H1 (cell line): Measurements from ENCODE around the gene PNISR. TPM values are rescaled to one million over a fixed set of nuclear protein-coding genes. Genes with fewer than 3 reads are reported as not detected.
A peak's percentile ranks its signal among the peaks of the same experiment; 100 is the strongest.

ENCODE experiments used
- CTCF ChIA-PET: fragments of 300-600 bp; sonication (Branson Sonifier 250); formaldehyde crosslinking; loops from one replicate; lab custom pipeline; 2021; ENCODE audit not compliant: partially characterized antibody; lab: Charles Lee
- POLR2A ChIA-PET: fragments of 300-600 bp; sonication (Branson Sonifier 250); formaldehyde crosslinking; loops from one replicate; lab custom pipeline; 2021; ENCODE audit warnings: inconsistent platforms; ENCODE audit not compliant: partially characterized antibody; lab: Charles Lee
- DNase-seq, 2 experiments: peaks; one replicate each; pipeline versions ENCODE4 v3.0.0 to v3.0.0-alpha.2; 2010 to 2022; ENCODE audit warnings: low spot score in 2 of 2, low read depth in 1 of 2, mixed read lengths in 1 of 2
- FAIRE-seq: peaks from 2 replicates; lab custom pipeline; 2011; peaks lifted over from hg19 to GRCh38; lab: Jason Lieb, UNC
- H2AFZ ChIP-seq: 2 replicates; pipeline ENCODE4 v1.8.1; 2012; ENCODE audit warnings: low read length, inconsistent platforms
- H2AK5ac ChIP-seq: 2 replicates; pipeline ENCODE4 v1.6.1; 2013; ENCODE audit warnings: low read depth, low read length
- H2BK120ac ChIP-seq: replicated peaks from 2 replicates; pipeline ENCODE3; 2013; ENCODE audit warnings: low read depth, low read length, inconsistent platforms
- H2BK12ac ChIP-seq: 2 replicates; pipeline ENCODE4 v1.6.1; 2013; ENCODE audit warnings: low read depth, low read length
- H2BK15ac ChIP-seq: 2 replicates; pipeline ENCODE4 v1.6.1; 2013; ENCODE audit warnings: low read length
- H2BK20ac ChIP-seq: 2 replicates; pipeline ENCODE4 v1.6.1; 2013; ENCODE audit warnings: low read length
- H2BK5ac ChIP-seq: 2 replicates; pipeline ENCODE4 v1.6.1; 2013; ENCODE audit warnings: low read depth, low read length
- H3K14ac ChIP-seq: 2 replicates; pipeline ENCODE4 v1.6.1; 2013; ENCODE audit warnings: inconsistent platforms; ENCODE audit not compliant: insufficient read length
- H3K18ac ChIP-seq: 2 replicates; pipeline ENCODE4 v1.6.1; 2013; ENCODE audit warnings: low read length; ENCODE audit errors: extremely low read depth
- H3K23ac ChIP-seq: 2 replicates; pipeline ENCODE4 v1.6.1; 2013; ENCODE audit warnings: inconsistent platforms; ENCODE audit not compliant: insufficient read length
- H3K23me2 ChIP-seq: 2 replicates; pipeline ENCODE4 v1.6.1; 2013; ENCODE audit warnings: low read depth, low read length
- H3K27ac ChIP-seq: 2 replicates; pipeline ENCODE4 v1.6.1; 2011; ENCODE audit warnings: low read depth, low read length, inconsistent platforms
- H3K27me3 ChIP-seq, 4 experiments: replicated peaks in 1 of 4; 1 replicate in 1 of 4; 2 replicates in 3 of 4; pipeline versions ENCODE4 v1.6.1 to v1.8.1; 2011 to 2013; ENCODE audit warnings: low read length in 3 of 4, mild to moderate bottlenecking in 3 of 4, inconsistent platforms in 2 of 4, mixed read lengths in 2 of 4, moderate library complexity in 1 of 4; ENCODE audit not compliant: control insufficient read depth in 3 of 4, insufficient read depth in 3 of 4; ENCODE audit errors: extremely low read depth in 1 of 4
- H3K36me3 ChIP-seq, 4 experiments: 2 replicates each; pipeline versions ENCODE4 v1.6.1 to v1.8.1; 2011 to 2013; ENCODE audit warnings: mild to moderate bottlenecking in 4 of 4, low read length in 3 of 4, moderate library complexity in 2 of 4, control low read depth in 1 of 4, inconsistent platforms in 1 of 4; ENCODE audit not compliant: insufficient read depth in 4 of 4, control insufficient read depth in 2 of 4
- H3K4ac ChIP-seq: replicated peaks from 2 replicates; pipeline ENCODE3; 2013; ENCODE audit warnings: low read length, low read depth, mixed read lengths, inconsistent platforms; ENCODE audit not compliant: insufficient read length
- H3K4me1 ChIP-seq, 4 experiments: replicated peaks in 1 of 4; 1 replicate in 1 of 4; 2 replicates in 3 of 4; pipeline versions ENCODE4 v1.6.1 to v1.8.1; 2011 to 2013; ENCODE audit warnings: low read length in 3 of 4, inconsistent platforms in 2 of 4, mixed read lengths in 1 of 4; ENCODE audit not compliant: insufficient read depth in 4 of 4, control insufficient read depth in 3 of 4
- H3K4me2 ChIP-seq, 2 experiments: 2 replicates each; pipeline versions ENCODE4 v1.6.1 to v1.8.1; 2011 to 2013; ENCODE audit warnings: low read depth in 2 of 2, low read length in 2 of 2, control low read depth in 1 of 2, inconsistent platforms in 1 of 2, mild to moderate bottlenecking in 1 of 2; ENCODE audit not compliant: insufficient read depth in 1 of 2
- H3K4me3 ChIP-seq, 4 experiments: fragments of 200-600, 300-600 bp in 1 of 4; sonication (generic), shearing (Covaris generic), sonication (Bioruptor Twin) in 1 of 4; 2 replicates each; pipeline versions ENCODE4 v1.5.1 to v1.8.1; 2011 to 2016; ENCODE audit warnings: low read length in 4 of 4, low read depth in 3 of 4, control low read depth in 2 of 4, inconsistent platforms in 2 of 4, mild to moderate bottlenecking in 2 of 4, mixed read lengths in 1 of 4, moderate library complexity in 1 of 4; ENCODE audit not compliant: insufficient read depth in 2 of 4; ENCODE audit errors: extremely low read depth in 1 of 4
- H3K56ac ChIP-seq: replicated peaks from 2 replicates; pipeline ENCODE3; 2013; ENCODE audit warnings: low read depth, mild to moderate bottlenecking, mixed read lengths, low read length, inconsistent platforms; ENCODE audit not compliant: insufficient read length
- H3K79me1 ChIP-seq: 2 replicates; pipeline ENCODE4 v1.6.1; 2013; ENCODE audit warnings: low read depth, low read length, control low read depth
- H3K79me2 ChIP-seq, 2 experiments: 2 replicates each; pipeline versions ENCODE4 v1.6.1 to v1.8.1; 2012 to 2013; ENCODE audit warnings: low read length in 2 of 2, mild to moderate bottlenecking in 2 of 2, inconsistent platforms in 1 of 2; ENCODE audit not compliant: insufficient read depth in 2 of 2, control insufficient read depth in 1 of 2
- H3K9ac ChIP-seq, 4 experiments: replicated peaks in 1 of 4; 1 replicate in 1 of 4; 2 replicates in 3 of 4; pipeline versions ENCODE4 v1.6.1 to v1.8.1; 2011 to 2013; ENCODE audit warnings: low read depth in 3 of 4, low read length in 3 of 4, control low read depth in 2 of 4, mild to moderate bottlenecking in 2 of 4, moderate library complexity in 2 of 4, inconsistent platforms in 1 of 4; ENCODE audit errors: extremely low read depth in 1 of 4
- H3K9me3 ChIP-seq, 2 experiments: 2 replicates each; pipeline versions ENCODE4 v1.6.1 to v1.8.1; 2012 to 2013; ENCODE audit warnings: mild to moderate bottlenecking in 2 of 2, moderate library complexity in 2 of 2, control low read depth in 1 of 2, inconsistent platforms in 1 of 2, low read depth in 1 of 2, low read length in 1 of 2, mixed read lengths in 1 of 2; ENCODE audit not compliant: insufficient read depth in 2 of 2
- H4K20me1 ChIP-seq, 2 experiments: replicated peaks in 1 of 2; 2 replicates each; pipeline versions ENCODE3 to v1.8.1; 2011 to 2013; ENCODE audit warnings: inconsistent platforms in 2 of 2, low read length in 2 of 2, mild to moderate bottlenecking in 1 of 2; ENCODE audit not compliant: insufficient read depth in 2 of 2, control insufficient read depth in 1 of 2
- H4K5ac ChIP-seq: 2 replicates; pipeline ENCODE4 v1.6.1; 2013; ENCODE audit warnings: low read length, low read depth, mixed read lengths, inconsistent platforms; ENCODE audit not compliant: insufficient read length
- H4K8ac ChIP-seq: 2 replicates; pipeline ENCODE4 v1.8.0; 2013; ENCODE audit warnings: mild to moderate bottlenecking, moderate library complexity, low read length, inconsistent platforms; ENCODE audit not compliant: insufficient read depth; ENCODE audit errors: extremely low read depth
- H4K91ac ChIP-seq: replicated peaks from 2 replicates; pipeline ENCODE3; 2013; ENCODE audit warnings: low read length, mixed read lengths, inconsistent platforms; ENCODE audit not compliant: insufficient read length
- BCL11A ChIP-seq, 2 experiments: IDR thresholded peaks; one replicate each; pipeline ENCODE4 v1.6.1; 2011; ENCODE audit warnings: low read depth in 2 of 2, low read length in 2 of 2, mild to moderate bottlenecking in 2 of 2
- CREB1 ChIP-seq: IDR thresholded peaks from 2 replicates; pipeline ENCODE4 v1.6.1; 2012; ENCODE audit warnings: inconsistent platforms
- CTCF ChIP-seq, 3 experiments: IDR thresholded peaks; 1 replicate in 2 of 3; 2 replicates in 1 of 3; pipeline versions ENCODE4 v1.5.1 to v1.6.1; 2011; ENCODE audit warnings: low read length in 3 of 3, mild to moderate bottlenecking in 3 of 3, inconsistent platforms in 2 of 3, low read depth in 1 of 3, moderate library complexity in 1 of 3; ENCODE audit not compliant: insufficient read depth in 1 of 3; ENCODE audit errors: control extremely low read depth in 1 of 3
- FOSL1 ChIP-seq: IDR thresholded peaks from 2 replicates; pipeline ENCODE4 v1.6.1; 2011; ENCODE audit warnings: mild to moderate bottlenecking, low read depth, low read length, moderate library complexity; ENCODE audit not compliant: insufficient read depth
- RAD21 ChIP-seq, 2 experiments: IDR thresholded peaks in 1 of 2; conservative IDR thresholded peaks in 1 of 2; 2 replicates each; pipeline ENCODE4 v1.6.1; 2011; ENCODE audit warnings: low read depth in 2 of 2, low read length in 2 of 2, improper control_type of control experiment in 1 of 2, inconsistent platforms in 1 of 2, mild to moderate bottlenecking in 1 of 2, moderate library complexity in 1 of 2
- TEAD4 ChIP-seq: IDR thresholded peaks from 2 replicates; pipeline ENCODE4 v1.6.1; 2012; ENCODE audit warnings: low read depth, low read length, inconsistent platforms, mixed read lengths
- WGBS, 2 experiments: shearing (Covaris generic) in 1 of 2; methylation state at CpG; one replicate each; pipeline versions ENCODE4 v1.1.6 to v1.1.7; 2013 to 2015; ENCODE audit warnings: low lambda C conversion rate in 2 of 2, mixed read lengths in 2 of 2, inconsistent platforms in 1 of 2, low coverage in 1 of 2, missing lambda C conversion rate in 1 of 2; ENCODE audit not compliant: insufficient replicate concordance in 2 of 2, insufficient coverage in 1 of 2, insufficient read length in 1 of 2; ENCODE audit errors: extremely low coverage in 1 of 2, missing lambda C conversion rate in 1 of 2; 5-methylcytosine and 5-hydroxymethylcytosine counted together
- polyA plus RNA-seq, 7 experiments: library from polyadenylated mRNA; depleted of rRNA in 3 of 7; stranded (reverse) in 5 of 7; unstranded in 2 of 7; fragments of >200 nt in 5 of 7; fragments of 200-250 nt in 2 of 7; gene quantifications; 1 replicate in 5 of 7; 2 replicates in 1 of 7; 4 replicates in 1 of 7; pipeline versions ENCODE4 v1.2.1 to v1.2.3, GENCODE V29; 2011 to 2013; ENCODE audit warnings: missing spikeins in 2 of 7, mixed read lengths in 2 of 7
- total RNA-seq: library from RNA; stranded (reverse); fragmentation: NEBNext Ultra II Directional; extraction: Animal tissue kit (Norgen Biotek cat#: 25700); gene quantifications from 2 replicates; pipeline ENCODE4 v1.2.1, GENCODE V29; 2021

The PNISR gene
- total and polyA plus RNA-seq, 2 of the 8 experiments (the other 6 are each of a cell fraction or from before 2014, with no cell fraction given) = 41.1 to 134 TPM

- Histone ChIP-seq H3K4me3 (no peak overlapping the region), H2AFZ (no peak overlapping the region), H3K27ac (no peak overlapping the region), H3K36me3 (peaks cover 0 to 14% (median 2%) of the 10 kb centered on the region in 4 experiments; a peak in 3 of 8 replicates), H3K4ac (no peak overlapping the region), H3K14ac (no peak overlapping the region), H2BK120ac (no peak overlapping the region), H3K79me2 (no peaks in the 10 kb centered on the region), H3K23ac (no peak overlapping the region), H3K23me2 (no peaks in the 10 kb centered on the region), H2BK5ac (no peak overlapping the region), H4K91ac (no peak overlapping the region), H2BK12ac (no peak overlapping the region), H3K4me2 (no peak overlapping the region), H2BK15ac (no peak overlapping the region), H4K8ac (no peak overlapping the region), H3K4me1 (no peaks in the 10 kb centered on the region), H2BK20ac (no peak overlapping the region), H4K5ac (no peak overlapping the region), H3K9me3 (no peaks in the 10 kb centered on the region), H3K79me1 (no peaks in the 10 kb centered on the region), H3K27me3 (no peaks in the 10 kb centered on the region), H3K9ac (no peak overlapping the region), H4K20me1 (no peaks in the 10 kb centered on the region), H3K18ac (no peak overlapping the region), H3K56ac (no peak overlapping the region), H2AK5ac (no peak overlapping the region)
- CTCF ChIA-PET = interaction anchor here (0.7 to 2.0 kb wide), 6 partner anchors 8 to 268 kb away, joined by 3 to 5 read pairs (median 4); no protein-coding TSS in a partner anchor
- 30% methylated on average over 3 of the region's 3 CpGs; no CpG with 5 or more reads in 1 of the 2 experiments for WGBS, 2 experiments
- POLR2A ChIA-PET = no interaction called here
- DNase-seq = no peak
- FAIRE-seq = no peak
- TF ChIP-seq TEAD4 (no peak), RAD21 (IDR thresholded peaks at IDR 0.05 in 1 of 2, conservative IDR thresholded peaks at IDR 0.05 in 1 of 2; ENCODE audit: low read depth in 2 of 2, low read length in 2 of 2) (peak; percentile 59 to 67), CTCF (IDR thresholded peaks at IDR 0.05; ENCODE audit: control extremely low read depth in 1 of 3, insufficient read depth in 1 of 3, low read depth in 1 of 3, low read length in 3 of 3) (peak in 2 of 3 experiments; percentile 32 to 39; a peak in 2 of 4 replicates), BCL11A (IDR thresholded peaks at IDR 0.05; ENCODE audit: low read depth in 2 of 2, low read length in 2 of 2) (no peak), FOSL1 (no peak), CREB1 (no peak)
Observed at GRCh38 chr6:99467509-99468106, 42.5 kb upstream of the PNISR start.
